GM19025 (cell line): ENCODE data around the gene SRGAP3.
"Not testable (repeated sequence)": the region's sequence is repeated elsewhere in the genome, so short reads cannot be mapped to it uniquely, and the experiment has no call there.

ENCODE experiments used
- ATAC-seq: cut with Tn5 transposase; IDR thresholded peaks from one replicate; pipeline ENCODE4 v1.9.1; 2021; ENCODE audit warnings: mild to moderate bottlenecking, low read depth, moderate library complexity; ENCODE audit not compliant: unreplicated experiment

The SRGAP3 gene

GRCh38 chr3:9249273-9250192, at the start of gene SRGAP3:
TSS of gene SRGAP3 (minus strand) at chr3:9249646. CDS start at chr3:9248951, 695 bp downstream.
- peak; percentile 100 for ATAC-seq

GRCh38 chr3:9298236-9298635, 48.8 kb upstream of the SRGAP3 start:
- ATAC-seq, result no peak

DNA sequence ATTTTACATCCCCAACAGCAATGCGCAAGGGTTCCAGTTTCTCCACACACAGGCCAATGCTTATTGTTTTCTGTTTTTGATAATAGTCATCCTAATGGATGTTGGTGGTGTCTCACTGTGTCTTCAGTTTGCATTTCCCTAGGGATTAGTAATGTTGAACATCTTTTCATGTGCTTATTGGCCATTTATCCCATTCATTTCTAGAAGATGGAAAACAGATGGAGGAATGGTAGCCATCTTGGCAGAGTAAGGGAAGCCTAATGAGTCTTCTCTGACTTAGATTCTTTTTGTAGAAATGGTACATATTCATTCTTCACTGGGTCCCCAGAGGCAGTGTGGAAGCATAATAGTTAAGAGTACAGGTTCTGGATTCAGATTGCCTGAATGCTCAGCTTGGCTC, 46.8 kb upstream of the SRGAP3 start:
- ATAC-seq, result no peak

DNA sequence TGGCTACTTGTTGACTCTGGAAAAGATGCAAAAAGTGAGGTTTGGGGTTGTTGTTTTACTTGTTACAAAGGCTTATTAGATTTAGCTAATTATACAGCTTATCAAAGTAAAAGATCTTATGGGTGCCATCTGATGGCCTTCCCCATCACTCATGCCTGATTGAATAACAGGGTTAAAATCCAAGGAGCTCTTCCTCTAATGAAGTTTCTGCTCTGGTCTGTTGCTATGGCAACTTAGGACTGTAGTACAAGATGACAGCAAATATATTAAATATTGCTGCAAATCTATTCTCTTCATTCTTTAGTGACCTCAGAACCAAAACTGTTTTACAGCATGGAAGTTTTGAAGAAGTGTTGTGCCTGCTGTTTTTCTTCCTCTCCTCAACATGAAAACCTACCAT, 45.6 kb upstream of the SRGAP3 start:
- ATAC-seq, result no peak

DNA sequence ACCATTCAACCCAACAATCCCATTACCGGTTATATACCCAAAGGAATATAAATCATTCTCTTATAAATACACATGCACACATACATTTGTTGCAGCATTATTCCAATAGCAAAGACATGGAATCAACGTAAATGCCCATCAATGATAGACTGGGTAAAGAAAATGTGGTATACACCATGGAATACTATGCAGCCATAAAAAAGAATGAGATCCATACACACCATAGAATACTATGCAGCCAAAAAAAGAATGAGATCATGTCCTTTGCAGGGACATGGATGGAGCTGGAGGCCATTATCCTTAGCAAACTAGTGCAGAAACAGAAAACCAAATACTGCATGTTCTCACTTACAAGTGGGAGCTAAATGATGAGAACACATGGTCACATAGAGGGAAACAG, 44.5 kb upstream of the SRGAP3 start:
- not testable (repeated sequence) for ATAC-seq

DNA sequence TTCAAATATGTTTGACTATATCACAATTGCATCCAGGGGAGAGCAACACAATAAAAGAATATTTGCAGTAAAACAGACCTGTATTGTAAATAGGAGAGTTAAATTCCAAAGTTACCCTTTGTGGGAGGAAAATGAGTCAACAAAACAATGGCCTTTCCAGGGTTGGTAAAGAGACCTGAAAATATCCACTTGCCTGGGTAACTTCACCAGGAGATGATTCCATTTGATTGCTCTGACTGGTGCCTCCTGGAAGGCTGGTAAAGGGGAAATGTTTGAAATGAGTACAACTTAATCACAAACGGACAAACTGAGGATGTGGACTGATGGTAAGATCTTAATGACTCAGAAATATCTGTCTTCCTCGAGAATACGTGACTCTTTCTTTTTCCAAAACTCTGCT, 43.6 kb upstream of the SRGAP3 start:
- ATAC-seq, result no peak

- ATAC-seq, result no peak
These were observed 43.1 kb upstream of the SRGAP3 start for GRCh38 chr3:9292516-9292915.

- no peak for ATAC-seq
These were observed 42.5 kb upstream of the SRGAP3 start for GRCh38 chr3:9291821-9292410.

DNA sequence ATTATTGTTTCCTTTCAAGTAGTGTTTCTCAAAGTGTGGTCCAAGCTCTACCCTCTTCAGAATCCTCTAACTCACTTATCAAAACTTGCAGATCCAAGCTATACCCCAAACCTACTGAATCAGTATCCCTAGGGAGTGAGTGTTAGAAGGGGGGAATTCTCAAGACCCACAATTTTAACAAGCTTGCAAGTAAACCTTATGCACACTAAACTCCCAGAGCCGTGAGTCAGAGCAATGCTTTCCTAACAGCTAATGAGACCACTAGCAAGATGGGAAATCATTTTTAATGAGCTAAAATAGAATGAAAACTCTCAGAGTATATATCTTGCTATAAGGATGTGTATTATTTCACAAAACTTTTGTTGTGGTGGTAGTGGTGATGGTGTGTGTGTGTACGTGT, 41.1 kb upstream of the SRGAP3 start:
- no peak for ATAC-seq

DNA sequence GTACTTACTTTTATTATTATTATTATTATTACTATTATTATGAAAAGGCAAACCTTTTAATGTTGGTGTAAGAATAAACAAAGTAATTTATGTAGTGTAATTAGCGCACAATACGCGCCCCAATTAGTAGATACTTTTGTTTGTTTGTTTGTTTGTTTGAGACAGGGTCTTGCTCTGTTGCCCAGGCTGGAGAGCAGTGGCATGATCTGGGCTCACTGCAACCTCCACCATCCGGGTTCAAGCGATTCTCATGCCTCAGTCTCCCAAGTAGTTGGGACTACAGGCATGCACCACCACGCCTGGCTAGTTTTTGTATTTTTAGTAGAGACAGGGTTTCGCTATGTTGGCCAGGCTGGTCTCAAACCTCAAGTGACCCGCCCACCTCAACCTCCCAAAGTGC, 32.1 kb upstream of the SRGAP3 start:
- ATAC-seq, result not testable (repeated sequence)

DNA sequence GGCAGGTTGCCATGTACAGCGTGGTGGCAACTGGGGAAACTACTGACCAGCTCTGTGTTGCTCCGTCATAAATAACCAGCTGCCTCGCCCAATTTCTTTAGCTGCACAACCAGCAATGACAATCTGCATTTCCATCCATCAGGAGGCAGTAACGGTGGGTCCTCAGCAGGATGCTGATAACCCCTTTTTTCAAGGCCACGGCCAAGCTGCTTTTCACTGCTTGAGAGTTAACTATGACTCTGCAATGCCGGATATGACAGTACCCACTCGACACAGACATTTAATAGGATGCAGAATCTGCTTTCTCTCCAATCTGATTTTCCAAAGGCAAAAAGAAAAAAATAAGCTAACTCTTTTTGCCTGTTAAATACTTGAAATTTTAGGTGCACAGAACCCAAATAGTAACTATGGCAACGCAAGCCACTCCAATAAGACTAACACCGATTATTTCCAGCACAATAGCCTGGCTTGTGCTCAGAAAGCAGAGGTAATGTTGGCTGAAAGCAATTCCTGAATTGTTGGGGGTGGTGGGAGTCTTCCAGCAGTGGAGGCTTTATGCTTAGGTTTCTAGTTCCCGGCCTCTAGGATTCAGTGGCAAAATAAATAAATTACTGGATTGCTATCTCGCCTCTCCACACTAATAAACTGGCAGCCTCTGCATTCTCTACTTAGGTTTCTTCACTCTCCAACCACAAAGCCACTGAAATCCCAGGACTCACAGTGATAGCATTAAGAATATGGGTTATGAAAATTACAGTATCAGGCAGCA, 31.2 kb upstream of the SRGAP3 start:
- ATAC-seq, result no peak

- ATAC-seq, result no peak
These were observed 30.5 kb upstream of the SRGAP3 start for GRCh38 chr3:9279966-9280365.

DNA sequence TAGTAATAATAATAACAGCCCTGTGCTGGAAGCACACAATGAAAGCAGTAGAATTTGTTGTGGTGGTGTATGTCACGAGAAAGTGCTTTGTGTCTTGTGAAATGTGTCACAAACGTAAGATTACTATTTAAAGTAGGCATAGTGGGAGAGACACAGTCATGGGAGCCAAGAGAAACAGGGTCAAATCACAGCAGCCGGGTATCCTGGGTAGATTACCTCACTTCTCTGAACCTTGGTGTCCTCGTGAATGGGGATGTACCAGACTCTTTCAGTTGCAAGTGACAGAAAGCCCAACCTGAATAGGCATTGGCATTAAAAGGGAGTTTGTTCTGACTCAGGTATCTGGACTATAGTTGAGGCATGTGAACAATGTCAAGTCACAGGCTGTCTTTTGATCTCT, 29.1 kb upstream of the SRGAP3 start:
- no peak for ATAC-seq

GRCh38 chr3:9278085-9278484, 28.6 kb upstream of the SRGAP3 start:
- no peak for ATAC-seq

DNA sequence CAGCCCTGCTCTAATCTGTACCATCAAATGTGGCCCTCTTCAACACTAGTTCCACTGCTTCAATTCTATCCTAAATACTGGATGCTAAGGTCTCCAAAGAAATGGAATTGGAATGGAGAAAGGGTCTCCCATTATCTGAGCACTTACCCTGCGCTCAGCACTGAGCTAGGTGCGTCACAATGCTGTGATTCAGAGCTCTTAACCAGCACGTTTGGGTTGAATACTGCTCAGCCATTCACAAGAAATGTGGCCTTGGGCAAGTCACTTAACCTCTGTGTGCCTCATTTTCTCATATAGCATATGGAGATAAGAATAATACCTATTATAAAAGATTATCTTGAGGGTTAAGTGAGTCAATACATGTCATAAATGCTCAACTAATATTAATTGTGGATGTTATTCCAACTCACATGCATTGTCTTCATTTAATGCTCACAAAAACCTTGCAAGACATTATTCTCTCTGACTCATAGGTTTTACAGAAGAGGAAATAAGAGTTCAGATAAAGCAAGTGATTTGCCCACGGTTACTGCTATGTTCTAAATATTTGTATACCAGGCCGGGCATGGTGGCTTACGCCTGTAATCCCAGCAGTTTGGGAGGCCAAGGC, 27.4 kb upstream of the SRGAP3 start:
- no peak for ATAC-seq

DNA sequence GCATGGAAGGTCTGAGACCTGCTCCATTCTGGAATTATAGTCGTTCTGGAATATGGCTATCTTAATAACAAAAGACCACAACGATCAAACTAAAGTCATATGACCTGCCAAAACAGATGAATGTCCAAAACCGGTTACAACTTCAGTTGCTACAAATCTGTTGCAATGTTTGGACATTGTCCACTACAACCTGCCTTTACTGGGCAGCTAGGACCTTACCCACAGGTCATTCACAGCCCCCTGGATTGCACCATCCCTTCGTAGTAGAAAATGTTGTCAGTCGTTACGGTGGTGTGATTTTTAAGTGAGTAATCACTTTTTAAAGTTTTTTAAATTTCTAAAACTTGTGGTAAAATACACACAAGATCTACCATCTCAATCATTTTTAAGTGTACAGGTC, 22.5 kb upstream of the SRGAP3 start:
- no peak for ATAC-seq

DNA sequence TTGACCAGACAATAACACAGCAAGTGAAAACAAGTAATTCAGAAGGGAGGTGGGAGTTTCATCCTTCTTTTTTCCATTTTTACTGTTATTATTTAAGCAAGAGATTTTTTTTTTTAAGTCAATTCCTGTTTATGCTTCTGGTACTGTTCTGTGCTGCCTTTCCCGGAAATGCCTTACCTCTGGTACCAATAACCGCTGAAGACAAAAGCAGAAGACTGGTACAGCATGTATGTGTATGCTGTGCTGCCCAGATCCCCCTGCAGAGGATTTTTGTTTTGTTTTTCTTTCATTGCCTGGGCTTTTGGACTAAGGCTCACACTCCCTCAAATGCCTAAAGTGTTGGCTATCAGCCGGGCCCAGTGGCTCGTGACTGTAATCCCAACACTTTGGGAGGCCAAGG, 21.3 kb upstream of the SRGAP3 start:
- no peak for ATAC-seq

DNA sequence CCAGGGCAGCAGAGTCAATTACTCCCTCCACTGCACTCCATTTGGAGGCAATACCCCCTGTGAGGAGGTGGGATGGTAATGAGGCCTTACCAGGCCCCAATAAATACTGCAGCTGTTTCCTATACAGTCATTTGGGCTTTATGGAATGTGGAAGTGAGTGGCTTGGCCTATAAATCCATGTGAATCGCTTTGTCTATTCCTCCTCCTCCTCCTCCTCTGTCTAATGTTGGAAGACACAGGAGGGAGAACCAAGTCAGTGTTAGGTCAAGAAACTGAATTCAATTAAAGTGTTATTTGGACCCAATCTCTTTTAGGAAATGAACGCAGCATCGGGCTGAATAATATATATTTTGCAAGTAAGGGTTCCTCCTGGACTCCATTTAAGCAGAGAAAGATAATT, 17.3 kb upstream of the SRGAP3 start:
- ATAC-seq, result no peak

GRCh38 chr3:9260305-9260704, 10.9 kb upstream of the SRGAP3 start:
- ATAC-seq, result no peak

DNA sequence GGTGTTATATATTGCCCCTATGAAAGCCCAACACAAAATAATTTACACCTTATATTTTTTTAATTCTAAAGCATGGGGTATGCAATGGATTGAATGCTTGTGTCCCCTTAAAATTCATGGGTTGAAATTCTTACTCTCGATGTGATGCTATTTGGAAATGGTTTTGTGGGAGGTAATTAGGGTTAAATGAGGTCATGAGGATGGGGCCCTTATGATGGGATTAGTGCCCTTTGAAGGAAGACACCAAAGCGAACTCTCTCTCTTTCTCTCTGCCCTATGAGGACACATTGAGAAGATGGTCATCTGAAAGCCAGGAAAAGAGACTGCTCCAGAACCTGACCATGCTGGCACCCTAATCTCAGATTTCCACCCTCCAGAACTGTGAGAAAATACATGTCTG, 7.6 kb upstream of the SRGAP3 start:
- no peak for ATAC-seq

DNA sequence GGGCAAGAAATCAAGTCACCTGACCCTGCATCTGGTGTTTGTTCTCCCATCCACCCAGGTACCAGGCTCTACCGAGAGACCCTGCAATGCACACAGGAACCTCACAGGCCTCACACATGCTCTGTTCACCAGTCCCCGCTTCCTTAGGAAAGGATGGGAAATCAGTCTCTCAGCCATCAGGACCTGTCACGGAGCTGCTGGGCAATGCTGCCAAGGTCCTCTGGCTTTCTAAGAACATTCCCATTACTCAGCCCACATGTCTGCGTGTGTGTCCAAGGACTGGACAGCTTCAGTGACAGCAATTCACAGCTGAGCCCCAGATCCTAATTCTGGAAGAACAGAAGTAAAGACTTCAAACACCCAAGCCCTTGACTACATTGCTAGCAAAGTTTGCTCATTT, 6.5 kb upstream of the SRGAP3 start:
- ATAC-seq, result no peak
